ENCODE measurements around the gene LCN10. TPM values are rescaled to one million over a fixed set of nuclear protein-coding genes. Genes with fewer than 3 reads are reported as not detected.
A peak's percentile ranks its signal among the peaks of the same experiment; 100 is the strongest.

Gene LCN10
- total and polyA plus RNA-seq, 9 of the 15 experiments (the other 6 are each of a cell fraction or from before 2014, with no cell fraction given), result 0.10 to 0.21 (median 0.14) TPM; not detected in 6

DNA sequence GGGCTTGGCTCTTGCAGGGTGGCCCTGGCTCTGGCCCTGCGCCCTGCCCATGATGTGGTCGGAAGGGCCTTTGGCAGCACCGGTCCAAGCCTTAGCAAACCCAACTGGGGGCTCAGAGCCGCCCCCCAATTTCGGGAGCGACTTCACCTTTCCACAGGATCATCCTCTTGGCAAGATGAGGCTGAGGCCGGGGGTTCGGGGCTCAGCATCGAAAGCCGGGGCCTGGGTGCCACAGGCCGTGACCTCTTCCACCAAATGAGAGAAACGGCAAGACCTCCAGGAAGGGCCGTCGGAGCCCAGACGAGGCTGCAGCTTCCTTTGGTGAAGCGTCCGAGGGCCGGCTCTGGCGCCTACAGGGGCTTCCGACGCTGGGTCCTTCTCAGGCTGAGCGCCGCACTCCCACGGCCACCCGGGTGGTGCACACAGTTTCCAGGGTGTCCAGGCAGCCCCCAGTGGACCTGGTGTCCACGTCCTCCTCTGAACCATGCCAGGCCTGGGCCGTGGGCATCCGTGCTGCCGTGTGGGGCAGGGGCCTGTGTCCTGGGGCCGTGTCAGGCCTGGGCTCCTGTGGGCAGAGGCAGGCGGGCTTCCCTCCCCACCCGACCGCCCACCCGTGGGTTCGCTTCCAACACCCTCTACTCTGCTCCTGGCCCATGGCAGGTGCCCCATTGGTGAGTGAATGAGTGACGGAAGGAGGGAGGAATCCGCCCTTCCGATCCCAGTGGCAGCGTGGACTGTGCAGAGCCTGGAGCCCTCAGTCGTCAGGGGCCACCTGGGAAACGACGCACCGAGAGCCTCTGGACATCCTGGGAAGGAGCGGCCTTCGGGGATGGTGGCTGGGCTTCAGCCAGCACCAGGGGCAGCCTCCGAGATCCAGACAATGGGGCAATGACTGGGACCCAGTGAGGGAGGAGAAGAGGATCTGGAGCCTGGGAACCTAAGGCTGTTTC is 50.3 kb downstream of the LCN10 start:
- POLR2A ChIA-PET, result interaction anchor here (0.7 to 1.9 kb wide), 2 partner anchors 28 to 31 kb away, joined by 3 to 5 read pairs; no protein-coding TSS in a partner anchor
- Histone ChIP-seq H3K4me3 (no peak overlapping the region), H2AFZ (ENCODE audit: low read depth, low read length) (no peak overlapping the region), H3K4me2 (ENCODE audit: insufficient read depth, low read length) (no peak overlapping the region), H3K27me3 (ENCODE audit: control insufficient read depth in 2 of 2, insufficient read depth in 2 of 2, low read length in 2 of 2) (no peaks in the 10 kb centered on the region), H3K27ac (ENCODE audit: extremely low read depth, low read depth, low read length) (no peak overlapping the region), H3K9ac (ENCODE audit: insufficient read depth in 1 of 2, low read depth in 2 of 2, low read length in 2 of 2) (peak overlapping the region in 1 of 2 experiments; percentile 53; a peak in 1 of 4 replicates), H3K9me1 (ENCODE audit: control insufficient read depth, insufficient read depth, low read length) (no peaks in the 10 kb centered on the region), H4K20me1 (replicated peaks; ENCODE audit: control insufficient read depth, insufficient read depth, low read length) (no peaks in the 10 kb centered on the region), H3K79me2 (ENCODE audit: control insufficient read depth, insufficient read depth, low read length) (no peaks in the 10 kb centered on the region), H3K36me3 (ENCODE audit: control insufficient read depth, insufficient read depth, low read length) (no peaks in the 10 kb centered on the region), H3K9me3 (replicated peaks; ENCODE audit: control insufficient read depth, insufficient read depth, low read depth, low read length) (no peaks in the 10 kb centered on the region), H3K4me1 (replicated peaks in 1 of 2; ENCODE audit: control insufficient read depth in 2 of 2, insufficient read depth in 2 of 2, low read length in 2 of 2) (peaks cover 9 to 82% of the 10 kb centered on the region in 2 experiments; a peak in 4 of 5 replicates)
- TF ChIP-seq NFRKB (IDR thresholded peaks at IDR 0.05; ENCODE audit: low read depth), result no peak
- no peak for FAIRE-seq
- no peak for DNase-seq (ENCODE audit: extremely low read depth in 1 of 4, low spot score in 3 of 4)
- no peak for ATAC-seq
- 79% methylated on average over 38 of the region's 46 CpGs for WGBS (ENCODE audit: insufficient coverage, low coverage, missing lambda C conversion rate)
- no TSS peak for BruUV-seq (replicated peaks)
- in situ Hi-C loops (cut with MboI) (no loop called here), intact Hi-C loops (cut with micrococcal nuclease) (loop anchor here (5.0 kb wide), 2 partner anchors 45 to 205 kb away; no protein-coding TSS in a partner anchor)
- CTCF ChIA-PET (ENCODE audit: low intra/inter-chr PET ratio), result no interaction called here

DNA sequence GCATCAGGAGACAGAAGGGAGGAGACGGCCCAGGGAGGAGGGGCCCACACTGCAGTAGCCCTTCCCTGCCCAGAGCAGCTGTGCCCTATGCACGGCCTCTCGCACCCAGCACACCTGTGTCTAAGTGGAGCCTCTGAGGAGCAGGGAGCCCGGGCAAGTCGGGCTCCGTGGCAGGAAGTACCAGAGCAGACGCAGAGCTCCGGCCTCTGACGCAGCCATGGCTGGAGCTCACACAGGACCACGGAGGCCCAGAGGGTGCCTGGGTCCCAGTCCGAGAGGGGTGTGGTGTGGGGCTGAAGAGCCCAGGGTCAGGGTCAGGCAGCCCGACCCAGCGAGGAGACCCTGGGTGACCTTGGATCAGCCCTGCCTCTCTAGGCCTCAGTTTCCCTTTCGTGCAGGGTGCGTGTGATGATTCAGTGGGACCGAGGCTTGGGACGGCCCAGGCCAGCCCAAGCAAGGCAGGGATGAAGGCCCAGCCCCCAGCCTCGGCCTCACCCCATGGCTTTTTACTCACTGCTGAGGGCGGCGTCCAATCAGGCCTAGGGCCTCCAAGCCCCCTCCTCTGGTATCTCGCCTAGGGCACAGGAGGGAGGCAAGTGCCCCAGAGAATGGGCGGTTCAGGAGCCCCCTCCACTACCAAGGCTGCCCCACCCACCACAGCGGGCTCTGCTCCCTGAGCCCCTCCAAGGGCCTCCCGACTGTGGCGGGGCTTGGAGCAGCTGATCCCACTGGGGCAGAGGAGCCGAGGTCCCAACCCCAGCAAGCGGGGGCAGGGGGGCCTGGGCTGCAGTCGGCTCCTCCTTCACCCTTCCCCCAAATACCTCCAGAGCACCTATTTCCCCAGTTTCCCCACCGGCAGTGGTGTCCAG is 51.2 kb downstream of the LCN10 start:
- Histone ChIP-seq H2AFZ (ENCODE audit: low read depth, low read length) (no peak overlapping the region), H3K9me3 (replicated peaks; ENCODE audit: control insufficient read depth, insufficient read depth, low read depth, low read length) (no peaks in the 10 kb centered on the region), H3K36me3 (ENCODE audit: control insufficient read depth, insufficient read depth, low read length) (no peaks in the 10 kb centered on the region), H3K9me1 (ENCODE audit: control insufficient read depth, insufficient read depth, low read length) (no peaks in the 10 kb centered on the region), H3K27ac (ENCODE audit: extremely low read depth, low read depth, low read length) (no peak overlapping the region), H3K27me3 (ENCODE audit: control insufficient read depth in 2 of 2, insufficient read depth in 2 of 2, low read length in 2 of 2) (no peaks in the 10 kb centered on the region), H3K4me3 (no peak overlapping the region), H3K9ac (ENCODE audit: insufficient read depth in 1 of 2, low read depth in 2 of 2, low read length in 2 of 2) (no peak overlapping the region), H3K79me2 (ENCODE audit: control insufficient read depth, insufficient read depth, low read length) (peaks cover 6% of the 10 kb centered on the region), H4K20me1 (replicated peaks; ENCODE audit: control insufficient read depth, insufficient read depth, low read length) (no peaks in the 10 kb centered on the region), H3K4me2 (ENCODE audit: insufficient read depth, low read length) (no peak overlapping the region), H3K4me1 (replicated peaks in 1 of 2; ENCODE audit: control insufficient read depth in 2 of 2, insufficient read depth in 2 of 2, low read length in 2 of 2) (peaks cover 9 to 83% of the 10 kb centered on the region in 2 experiments; a peak in 4 of 5 replicates)
- in situ Hi-C loops (cut with MboI), result no loop called here
- 75% methylated on average over 22 of the region's 29 CpGs for WGBS (ENCODE audit: insufficient coverage, low coverage, missing lambda C conversion rate)
- CTCF ChIA-PET (ENCODE audit: low intra/inter-chr PET ratio), result no interaction called here
- intact Hi-C loops (cut with micrococcal nuclease), result loop anchor here (5.0 kb wide), 2 partner anchors 44 to 204 kb away; no protein-coding TSS in a partner anchor
- no TSS peak for BruUV-seq (replicated peaks)
- ATAC-seq (no peak), DNase-seq (ENCODE audit: extremely low read depth in 1 of 4, low spot score in 3 of 4) (no peak), FAIRE-seq (no peak)
- POLR2A ChIA-PET, result interaction anchor here (0.7 to 1.0 kb wide), 2 partner anchors 17 to 29 kb away, joined by 3 read pairs; no protein-coding TSS in a partner anchor
- TF ChIP-seq, protein P1, sequence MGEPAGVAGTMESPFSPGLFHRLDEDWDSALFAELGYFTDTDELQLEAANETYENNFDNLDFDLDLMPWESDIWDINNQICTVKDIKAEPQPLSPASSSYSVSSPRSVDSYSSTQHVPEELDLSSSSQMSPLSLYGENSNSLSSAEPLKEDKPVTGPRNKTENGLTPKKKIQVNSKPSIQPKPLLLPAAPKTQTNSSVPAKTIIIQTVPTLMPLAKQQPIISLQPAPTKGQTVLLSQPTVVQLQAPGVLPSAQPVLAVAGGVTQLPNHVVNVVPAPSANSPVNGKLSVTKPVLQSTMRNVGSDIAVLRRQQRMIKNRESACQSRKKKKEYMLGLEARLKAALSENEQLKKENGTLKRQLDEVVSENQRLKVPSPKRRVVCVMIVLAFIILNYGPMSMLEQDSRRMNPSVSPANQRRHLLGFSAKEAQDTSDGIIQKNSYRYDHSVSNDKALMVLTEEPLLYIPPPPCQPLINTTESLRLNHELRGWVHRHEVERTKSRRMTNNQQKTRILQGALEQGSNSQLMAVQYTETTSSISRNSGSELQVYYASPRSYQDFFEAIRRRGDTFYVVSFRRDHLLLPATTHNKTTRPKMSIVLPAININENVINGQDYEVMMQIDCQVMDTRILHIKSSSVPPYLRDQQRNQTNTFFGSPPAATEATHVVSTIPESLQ (CRISPR knock-in tag; IDR thresholded peaks at IDR 0.05), result no peak
- TF ChIP-seq, protein P2, sequence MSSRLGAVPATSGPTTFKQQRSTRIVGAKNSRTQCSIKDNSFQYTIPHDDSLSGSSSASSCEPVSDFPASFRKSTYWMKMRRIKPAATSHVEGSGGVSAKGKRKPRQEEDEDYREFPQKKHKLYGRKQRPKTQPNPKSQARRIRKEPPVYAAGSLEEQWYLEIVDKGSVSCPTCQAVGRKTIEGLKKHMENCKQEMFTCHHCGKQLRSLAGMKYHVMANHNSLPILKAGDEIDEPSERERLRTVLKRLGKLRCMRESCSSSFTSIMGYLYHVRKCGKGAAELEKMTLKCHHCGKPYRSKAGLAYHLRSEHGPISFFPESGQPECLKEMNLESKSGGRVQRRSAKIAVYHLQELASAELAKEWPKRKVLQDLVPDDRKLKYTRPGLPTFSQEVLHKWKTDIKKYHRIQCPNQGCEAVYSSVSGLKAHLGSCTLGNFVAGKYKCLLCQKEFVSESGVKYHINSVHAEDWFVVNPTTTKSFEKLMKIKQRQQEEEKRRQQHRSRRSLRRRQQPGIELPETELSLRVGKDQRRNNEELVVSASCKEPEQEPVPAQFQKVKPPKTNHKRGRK (tag; IDR thresholded peaks at IDR 0.05), result no peak
- TF ChIP-seq NR4A1 (CRISPR knock-in tag; IDR thresholded peaks at IDR 0.05), result no peak
- TF ChIP-seq NR4A1 (tag; IDR thresholded peaks at IDR 0.05), result no peak
- no peak for TF ChIP-seq MAFK (IDR thresholded peaks at IDR 0.05; ENCODE audit: low read length)
- TF ChIP-seq NUFIP1 (IDR thresholded peaks at IDR 0.05; ENCODE audit: partially characterized antibody), result no peak
- no peak for TF ChIP-seq SMARCB1 (IDR thresholded peaks at IDR 0.05; ENCODE audit: insufficient read length, low read depth)
